NCI-H69 (cell line): ENCODE measurements around the gene KRT82.
"Not testable (repeated sequence)": the region's sequence is repeated elsewhere in the genome, so short reads cannot be mapped to it uniquely, and the experiment has no call there.

Experiments
- DNase-seq: peaks from one replicate; lab custom pipeline; 2025; lab: John Stamatoyannopoulos, UW

KRT82 gene

GRCh38 chr12:52405922-52406385 lies at the start of gene KRT82:
KRT82 (minus strand) TSS chr12:52406335; CDS start chr12:52406277, 58 bp downstream.
- DNase-seq, result no peak

GRCh38 chr12:52455821-52456220 lies 49.7 kb upstream of the KRT82 start:
- no peak for DNase-seq

GRCh38 chr12:52454411-52455201 lies 48.5 kb upstream of the KRT82 start:
- no peak for DNase-seq

- no peak for DNase-seq
Observed at GRCh38 chr12:52452101-52452500, 46.0 kb upstream of the KRT82 start, which contains the start of gene KRT6B. KRT6B (minus strand) TSS chr12:52452146; CDS start chr12:52452078, 68 bp downstream.

- DNase-seq, result no peak
Observed at GRCh38 chr12:52448228-52448627, 42.1 kb upstream of the KRT82 start.

- not testable (repeated sequence) for DNase-seq
Observed at GRCh38 chr12:52447196-52447595, 41.1 kb upstream of the KRT82 start.

GRCh38 chr12:52446367-52447045 lies 40.4 kb upstream of the KRT82 start:
- no peak for DNase-seq

GRCh38 chr12:52445876-52446275 lies 39.7 kb upstream of the KRT82 start:
- no peak for DNase-seq

- DNase-seq, result no peak
Observed at GRCh38 chr12:52444647-52445595, 38.8 kb upstream of the KRT82 start.

GRCh38 chr12:52443966-52444365 lies 37.8 kb upstream of the KRT82 start:
- no peak for DNase-seq

- peak; percentile 47 for DNase-seq
Observed at GRCh38 chr12:52442600-52443061, 36.5 kb upstream of the KRT82 start.

- DNase-seq, result peak; percentile 37
Observed at GRCh38 chr12:52441320-52441911, 35.3 kb upstream of the KRT82 start.

- DNase-seq, result no peak
Observed at GRCh38 chr12:52440821-52441319, 34.7 kb upstream of the KRT82 start.

- no peak for DNase-seq
Observed at GRCh38 chr12:52439845-52440244, 33.7 kb upstream of the KRT82 start.

GRCh38 chr12:52439420-52439819 lies 33.3 kb upstream of the KRT82 start:
- DNase-seq, result no peak

GRCh38 chr12:52438305-52439301 lies 32.5 kb upstream of the KRT82 start:
- peak; percentile 27 for DNase-seq

GRCh38 chr12:52437508-52437907 lies 31.4 kb upstream of the KRT82 start:
- peak; percentile 20 for DNase-seq

- no peak for DNase-seq
Observed at GRCh38 chr12:52436828-52437474, 30.8 kb upstream of the KRT82 start.

- no peak for DNase-seq
Observed at GRCh38 chr12:52436000-52436827, 30.1 kb upstream of the KRT82 start.
